Endothelial cell of umbilical vein (primary cell): ENCODE measurements around the gene TCERG1L. TPM values are rescaled to one million over a fixed set of nuclear protein-coding genes. Genes with fewer than 3 reads are reported as not detected.

ENCODE experiments used
- BruUV-seq: library from RNA; stranded (reverse); fragments of 400-500 nt; replicated peaks from 2 replicates; lab custom pipeline; 2021; lab: Mats Ljungman, UMichigan
- CTCF ChIA-PET: fragments of 300-600, 350-600 bp; sonication (Branson Sonifier 250); formaldehyde crosslinking; loops from one replicate; lab custom pipeline; 2021; ENCODE audit warnings: antibody characterized with exemption, inconsistent platforms; lab: Charles Lee
- POLR2A ChIA-PET: fragments of 300-600, 350-600 bp; sonication (Branson Sonifier 250); formaldehyde crosslinking; loops from one replicate; lab custom pipeline; 2021; ENCODE audit warnings: antibody characterized with exemption, inconsistent platforms; lab: Charles Lee
- DNase-seq: peaks from one replicate; pipeline ENCODE4 v3.0.0-alpha.2; 2011; ENCODE audit warnings: low read depth, low spot score
- FAIRE-seq: peaks from 2 replicates; lab custom pipeline; 2011; peaks lifted over from hg19 to GRCh38; lab: Jason Lieb, UNC
- H2AFZ ChIP-seq: 2 replicates; pipeline ENCODE4 v1.6.0; 2012; ENCODE audit warnings: low read depth, low read length, control low read depth, inconsistent platforms
- H3K27ac ChIP-seq: 2 replicates; pipeline ENCODE4 v1.5.1; 2011; ENCODE audit warnings: low read depth, mild to moderate bottlenecking, control low read depth, low read length, moderate library complexity; ENCODE audit not compliant: insufficient read depth
- H3K27me3 ChIP-seq, 2 experiments: 2 replicates each; pipeline versions ENCODE4 v1.6.0 to v1.6.1; 2011; ENCODE audit warnings: low read length in 2 of 2, mixed read lengths in 1 of 2; ENCODE audit not compliant: control insufficient read depth in 2 of 2, insufficient read depth in 2 of 2
- H3K36me3 ChIP-seq, 2 experiments: 2 replicates in 1 of 2; 3 replicates in 1 of 2; pipeline ENCODE4 v1.5.1; 2011; ENCODE audit warnings: low read length in 2 of 2, mild to moderate bottlenecking in 1 of 2, moderate library complexity in 1 of 2; ENCODE audit not compliant: control insufficient read depth in 2 of 2, insufficient read depth in 2 of 2; ENCODE audit errors: extremely low read depth in 1 of 2
- H3K4me1 ChIP-seq: 3 replicates; pipeline ENCODE4 v1.5.1; 2011; ENCODE audit warnings: mild to moderate bottlenecking, low read length; ENCODE audit not compliant: control insufficient read depth, insufficient read depth; ENCODE audit errors: extremely low read depth
- H3K4me2 ChIP-seq: 2 replicates; pipeline ENCODE4 v1.6.1; 2011; ENCODE audit warnings: low read length, control low read depth, mixed read lengths; ENCODE audit not compliant: insufficient read depth
- H3K4me3 ChIP-seq, 3 experiments: fragments of 200-600 bp in 1 of 3; sonication (generic), shearing (Covaris generic) in 1 of 3; replicated peaks in 1 of 3; 2 replicates each; pipeline ENCODE4 v1.5.1; 2011 to 2016; ENCODE audit warnings: control low read depth in 3 of 3, low read length in 3 of 3, mild to moderate bottlenecking in 2 of 3, inconsistent platforms in 1 of 3, low read depth in 1 of 3, moderate library complexity in 1 of 3; ENCODE audit not compliant: insufficient read depth in 1 of 3
- H3K79me2 ChIP-seq: 2 replicates; pipeline ENCODE4 v1.6.0; 2012; ENCODE audit warnings: low read length, inconsistent platforms; ENCODE audit not compliant: control insufficient read depth, insufficient read depth
- H3K9ac ChIP-seq: replicated peaks from 2 replicates; pipeline ENCODE3; 2011; ENCODE audit warnings: low read length, control low read depth; ENCODE audit not compliant: insufficient read depth; ENCODE audit errors: extremely low read depth
- H3K9me1 ChIP-seq: replicated peaks from 3 replicates; pipeline ENCODE4 v1.6.0; 2011; ENCODE audit warnings: mild to moderate bottlenecking, low read length; ENCODE audit not compliant: control insufficient read depth, insufficient read depth; ENCODE audit errors: extremely low read depth
- H3K9me3 ChIP-seq: replicated peaks from 2 replicates; pipeline ENCODE4 v1.5.1; 2012; ENCODE audit warnings: low read length, inconsistent platforms; ENCODE audit not compliant: control insufficient read depth, insufficient read depth
- H4K20me1 ChIP-seq: replicated peaks from 2 replicates; pipeline ENCODE3; 2011; ENCODE audit warnings: mild to moderate bottlenecking, low read length; ENCODE audit not compliant: control insufficient read depth, insufficient read depth; ENCODE audit errors: extremely low read depth
- CTCF ChIP-seq, 2 donors: IDR thresholded peaks; 1 replicate in 1 of 2; 2 replicates in 1 of 2; pipeline ENCODE4 v1.5.1; 2011; ENCODE audit warnings: low read length in 2 of 2, mild to moderate bottlenecking in 2 of 2, moderate library complexity in 2 of 2, control low read depth in 1 of 2, inconsistent platforms in 1 of 2, low read depth in 1 of 2; ENCODE audit not compliant: insufficient read depth in 1 of 2; ENCODE audit errors: extremely low read depth in 1 of 2
- EZH2 ChIP-seq: IDR thresholded peaks from 2 replicates; pipeline ENCODE4 v1.6.1; 2012; ENCODE audit warnings: borderline replicate concordance, low read depth, mild to moderate bottlenecking, moderate library complexity, low read length, inconsistent platforms; ENCODE audit not compliant: severe bottlenecking
- FOS ChIP-seq: IDR thresholded peaks from 2 replicates; pipeline ENCODE4 v1.6.1; 2011; ENCODE audit warnings: mild to moderate bottlenecking, low read length, moderate library complexity, borderline replicate concordance; ENCODE audit not compliant: insufficient read depth
- GATA2 ChIP-seq: IDR thresholded peaks from 2 replicates; pipeline ENCODE4 v1.7.0; 2011; ENCODE audit warnings: low read depth, mild to moderate bottlenecking, moderate library complexity, mixed read lengths, low read length; ENCODE audit not compliant: insufficient read length, insufficient read depth
- JUN ChIP-seq: IDR thresholded peaks from 2 replicates; pipeline ENCODE4 v1.6.1; 2011; ENCODE audit warnings: borderline replicate concordance, low read depth; ENCODE audit not compliant: insufficient read length, insufficient read depth
- MYC ChIP-seq: IDR thresholded peaks from one replicate; pipeline ENCODE4 v1.6.1; 2011; ENCODE audit warnings: mild to moderate bottlenecking, low read depth, low read length
- dilution Hi-C: fragments of 300-500 bp; cut with MboI; formaldehyde crosslinking; loops from one replicate; pipeline ENCODE4 v1.15.0; 2019; ENCODE audit warnings: low sequenced_read_pairs; ENCODE audit not compliant: extremely low pct_ligation_motif_present
- intact Hi-C: fragments of 100-400 bp; cut with micrococcal nuclease; formaldehyde crosslinking; loops from one replicate; pipeline ENCODE4 v1.10.0; 2022
- polyA plus RNA-seq, 4 experiments: library from polyadenylated mRNA; depleted of rRNA in 3 of 4; stranded (reverse) in 3 of 4; unstranded in 1 of 4; fragments of >200 nt; gene quantifications; 2 replicates each; pipeline versions ENCODE4 v1.2.1 to v1.2.3, GENCODE V29; 2011 to 2012; ENCODE audit warnings: missing spikeins in 1 of 4
- total RNA-seq: library from RNA; stranded (reverse); gene quantifications from 2 replicates; pipeline ENCODE4 v1.2.3, GENCODE V29; 2021

Gene TCERG1L
- total and polyA plus RNA-seq, 2 donors (not counting 3 experiments of a cell fraction or from before 2014, with no cell fraction given) = not detected

- H3K4me2 ChIP-seq = no peak overlapping the region
- H3K9ac ChIP-seq = no peak overlapping the region
- FAIRE-seq (no peak), DNase-seq (no peak)
- no peak overlapping the region for H3K4me3 ChIP-seq
- no peak overlapping the region for H2AFZ ChIP-seq
- intact Hi-C loops (no loop called here), dilution Hi-C loops (no loop called here)
- no TSS peak for BruUV-seq
- H3K9me3 ChIP-seq = peaks cover 4% of the 10 kb centered on the region
- no peaks in the 10 kb centered on the region for H3K27me3 ChIP-seq
- H3K4me1 ChIP-seq = no peaks in the 10 kb centered on the region
- no peaks in the 10 kb centered on the region for H4K20me1 ChIP-seq
- POLR2A ChIA-PET = no interaction called here
- CTCF ChIA-PET = no interaction called here
- no peaks in the 10 kb centered on the region for H3K79me2 ChIP-seq
- TF ChIP-seq JUN = no peak
- TF ChIP-seq EZH2 = no peak
- no peak for TF ChIP-seq GATA2
- no peak for TF ChIP-seq CTCF (IDR thresholded peaks at IDR 0.05; ENCODE audit: extremely low read depth in 1 of 2, insufficient read depth in 1 of 2, low read depth in 1 of 2, low read length in 2 of 2)
- no peak for TF ChIP-seq FOS
- no peaks in the 10 kb centered on the region for H3K9me1 ChIP-seq
- no peaks in the 10 kb centered on the region for H3K36me3 ChIP-seq
- no peak overlapping the region for H3K27ac ChIP-seq
Measured at GRCh38 chr10:131059881-131060280, 251.6 kb downstream of the TCERG1L start.

- no peak for DNase-seq
- Histone ChIP-seq H3K9me1 (no peaks in the 10 kb centered on the region), H3K27me3 (no peaks in the 10 kb centered on the region), H3K27ac (no peak overlapping the region), H3K4me3 (no peak overlapping the region), H3K4me1 (no peaks in the 10 kb centered on the region), H2AFZ (no peak overlapping the region), H3K9ac (no peak overlapping the region), H3K36me3 (no peaks in the 10 kb centered on the region), H3K79me2 (no peaks in the 10 kb centered on the region), H4K20me1 (no peaks in the 10 kb centered on the region), H3K4me2 (no peak overlapping the region), H3K9me3 (peaks cover 4% of the 10 kb centered on the region)
- ChIA-PET CTCF (no interaction called here), POLR2A (no interaction called here)
- BruUV-seq = no TSS peak
- no peak for TF ChIP-seq MYC
- FAIRE-seq = no peak
- intact Hi-C loops (no loop called here), dilution Hi-C loops (no loop called here)
Measured at GRCh38 chr10:131058799-131059198, 252.7 kb downstream of the TCERG1L start.
